ENCODE results near the gene SAP130.

SAP130 gene

GRCh38 chr2:128038411-128038810, 10.6 kb upstream of the SAP130 start:
- no peak for ATAC-seq
- no peak for TF ChIP-seq POU6F1 (CRISPR knock-in tag; IDR thresholded peaks at IDR 0.05; ENCODE audit: borderline replicate concordance, low read depth)
- no peak for TF ChIP-seq PPARA (CRISPR knock-in tag; IDR thresholded peaks at IDR 0.05; ENCODE audit: borderline replicate concordance)
- TF ChIP-seq BACH2 (CRISPR knock-in tag; IDR thresholded peaks at IDR 0.05; ENCODE audit: borderline replicate concordance): no peak
- no peak for TF ChIP-seq ESRRG (CRISPR knock-in tag; IDR thresholded peaks at IDR 0.05)
- TF ChIP-seq ZFP30 (CRISPR knock-in tag; IDR thresholded peaks at IDR 0.05): no peak
- TF ChIP-seq RARB (CRISPR knock-in tag; IDR thresholded peaks at IDR 0.05): no peak
- TF ChIP-seq GLIS3 (CRISPR knock-in tag; IDR thresholded peaks at IDR 0.05): no peak
- TF ChIP-seq PATZ1 (CRISPR knock-in tag; IDR thresholded peaks at IDR 0.05; ENCODE audit: borderline replicate concordance): no peak
- TF ChIP-seq ISL1 (CRISPR knock-in tag; IDR thresholded peaks at IDR 0.05): no peak
- TF ChIP-seq TSHZ2 (CRISPR knock-in tag; IDR thresholded peaks at IDR 0.05): no peak
- TF ChIP-seq ZNF565 (CRISPR knock-in tag; conservative IDR thresholded peaks at IDR 0.05; ENCODE audit: low read depth): no peak

- TF ChIP-seq CSDC2 (CRISPR knock-in tag; IDR thresholded peaks at IDR 0.05) (no peak), GLIS3 (CRISPR knock-in tag; IDR thresholded peaks at IDR 0.05) (no peak), POU6F1 (CRISPR knock-in tag; IDR thresholded peaks at IDR 0.05; ENCODE audit: borderline replicate concordance, low read depth) (no peak), PPARA (CRISPR knock-in tag; IDR thresholded peaks at IDR 0.05; ENCODE audit: borderline replicate concordance) (no peak), PATZ1 (CRISPR knock-in tag; IDR thresholded peaks at IDR 0.05; ENCODE audit: borderline replicate concordance) (no peak), RARB (CRISPR knock-in tag; IDR thresholded peaks at IDR 0.05) (no peak)
- ATAC-seq: no peak
Observed at GRCh38 chr2:128037649-128038048, 9.8 kb upstream of the SAP130 start.

- ATAC-seq: no peak
- TF ChIP-seq RARB (CRISPR knock-in tag; IDR thresholded peaks at IDR 0.05): no peak
Observed at GRCh38 chr2:128036748-128037607, 9.1 kb upstream of the SAP130 start.

- ATAC-seq: no peak
- no peak for TF ChIP-seq ZNF565 (CRISPR knock-in tag; conservative IDR thresholded peaks at IDR 0.05; ENCODE audit: low read depth)
- TF ChIP-seq CSDC2 (CRISPR knock-in tag; IDR thresholded peaks at IDR 0.05): no peak
- no peak for TF ChIP-seq ESRRG (CRISPR knock-in tag; IDR thresholded peaks at IDR 0.05)
- TF ChIP-seq ZFP30 (CRISPR knock-in tag; IDR thresholded peaks at IDR 0.05): no peak
- no peak for TF ChIP-seq ZNF8 (CRISPR knock-in tag; IDR thresholded peaks at IDR 0.05)
- TF ChIP-seq ZFP3 (CRISPR knock-in tag; IDR thresholded peaks at IDR 0.05): no peak
- TF ChIP-seq BACH2 (CRISPR knock-in tag; IDR thresholded peaks at IDR 0.05; ENCODE audit: borderline replicate concordance): no peak
- no peak for TF ChIP-seq ARNTL (CRISPR knock-in tag; IDR thresholded peaks at IDR 0.05; ENCODE audit: borderline replicate concordance, low read depth)
- no peak for TF ChIP-seq POU6F1 (CRISPR knock-in tag; IDR thresholded peaks at IDR 0.05; ENCODE audit: borderline replicate concordance, low read depth)
- no peak for TF ChIP-seq PPARA (CRISPR knock-in tag; IDR thresholded peaks at IDR 0.05; ENCODE audit: borderline replicate concordance)
- TF ChIP-seq PATZ1 (CRISPR knock-in tag; IDR thresholded peaks at IDR 0.05; ENCODE audit: borderline replicate concordance): no peak
- TF ChIP-seq GLIS3 (CRISPR knock-in tag; IDR thresholded peaks at IDR 0.05): no peak
Observed at GRCh38 chr2:128032092-128032491, 4.2 kb upstream of the SAP130 start.

Data from SK-N-SH treated with all-trans-retinoic acid at 6 μM for 48 hours (cell line).